Endometrial microvascular endothelial cells (primary cell): ENCODE results near the gene MCTP2. TPM values are rescaled to one million over a fixed set of nuclear protein-coding genes. Genes with fewer than 3 reads are reported as not detected.

ENCODE experiments used
- in situ Hi-C: cut with HindIII; loops from 2 replicates; pipeline ENCODE4 v1.10.0; 2017; ENCODE audit warnings: low sequenced_read_pairs, low pct_unique_long_range_greater_than_20kb; ENCODE audit errors: inconsistent ontology term
- total RNA-seq: library from RNA; depleted of rRNA; stranded (reverse); fragments of >200 nt; gene quantifications from one replicate; pipeline ENCODE4 v1.2.3, GENCODE V29; 2015; ENCODE audit errors: inconsistent ontology term

Gene MCTP2
- total RNA-seq, 1 donor from 2014 or later: not detected

- in situ Hi-C loops: no loop called here
Measured at GRCh38 chr15:94372821-94373220, 141.5 kb downstream of the MCTP2 start.

GRCh38 chr15:94375997-94376396 is 144.6 kb downstream of the MCTP2 start:
- in situ Hi-C loops: no loop called here

GRCh38 chr15:94379986-94380385 is 148.6 kb downstream of the MCTP2 start:
- in situ Hi-C loops: no loop called here

- in situ Hi-C loops: no loop called here
Measured at GRCh38 chr15:94380798-94381197, 149.4 kb downstream of the MCTP2 start.

GRCh38 chr15:94381384-94381783 is 150.0 kb downstream of the MCTP2 start:
- in situ Hi-C loops: no loop called here

GRCh38 chr15:94383041-94383440 is 151.7 kb downstream of the MCTP2 start:
- in situ Hi-C loops: no loop called here

- in situ Hi-C loops: no loop called here
Measured at GRCh38 chr15:94383706-94384105, 152.3 kb downstream of the MCTP2 start.

- in situ Hi-C loops: no loop called here
Measured at GRCh38 chr15:94385441-94385840, 154.1 kb downstream of the MCTP2 start.

GRCh38 chr15:94386351-94386750 is 155.0 kb downstream of the MCTP2 start:
- in situ Hi-C loops: no loop called here

GRCh38 chr15:94387442-94387841 is 156.1 kb downstream of the MCTP2 start:
- in situ Hi-C loops: no loop called here

GRCh38 chr15:94387849-94388441 is 156.6 kb downstream of the MCTP2 start:
- in situ Hi-C loops: no loop called here

- in situ Hi-C loops: no loop called here
Measured at GRCh38 chr15:94395640-94396039, 164.3 kb downstream of the MCTP2 start.

GRCh38 chr15:94397337-94397736 is 166.0 kb downstream of the MCTP2 start:
- in situ Hi-C loops: no loop called here

- in situ Hi-C loops: no loop called here
Measured at GRCh38 chr15:94398001-94398400, 166.6 kb downstream of the MCTP2 start.

- in situ Hi-C loops: no loop called here
Measured at GRCh38 chr15:94400526-94401298, 169.4 kb downstream of the MCTP2 start.

- in situ Hi-C loops: no loop called here
Measured at GRCh38 chr15:94403331-94403730, 172.0 kb downstream of the MCTP2 start.

GRCh38 chr15:94404733-94405283 is 173.4 kb downstream of the MCTP2 start:
- in situ Hi-C loops: no loop called here

- in situ Hi-C loops: no loop called here
Measured at GRCh38 chr15:94411285-94411684, 179.9 kb downstream of the MCTP2 start.

- in situ Hi-C loops: no loop called here
Measured at GRCh38 chr15:94411846-94412245, 180.5 kb downstream of the MCTP2 start.

- in situ Hi-C loops: no loop called here
Measured at GRCh38 chr15:94412979-94413746, 181.8 kb downstream of the MCTP2 start.
